Osteoblast (primary cell): ENCODE results near the gene SEZ6L. TPM values are rescaled to one million over a fixed set of nuclear protein-coding genes. Genes with fewer than 3 reads are reported as not detected.

ENCODE experiments used
- DNase-seq: peaks from one replicate; pipeline ENCODE4 v3.0.0; 2011; ENCODE audit warnings: low spot score, mixed read lengths; ENCODE audit not compliant: insufficient read length; ENCODE audit errors: missing footprints
- H2AFZ ChIP-seq: 2 replicates; pipeline ENCODE4 v1.6.0; 2011; ENCODE audit warnings: mild to moderate bottlenecking, low read length
- H3K27ac ChIP-seq: 2 replicates; pipeline ENCODE4 v1.5.1; 2011; ENCODE audit warnings: mild to moderate bottlenecking, low read depth, low read length, moderate library complexity
- H3K27me3 ChIP-seq: 2 replicates; pipeline ENCODE4 v1.6.0; 2012; ENCODE audit warnings: mild to moderate bottlenecking, control low read depth, inconsistent platforms, low read length, moderate library complexity; ENCODE audit not compliant: insufficient read depth
- H3K36me3 ChIP-seq: 2 replicates; pipeline ENCODE4 v1.5.1; 2011; ENCODE audit warnings: mild to moderate bottlenecking, low read length, control low read depth, moderate library complexity; ENCODE audit not compliant: insufficient read depth
- H3K4me1 ChIP-seq: 2 replicates; pipeline ENCODE4 v1.5.1; 2011; ENCODE audit warnings: mild to moderate bottlenecking, low read length, control low read depth, moderate library complexity; ENCODE audit not compliant: insufficient read depth
- H3K4me2 ChIP-seq: 2 replicates; pipeline ENCODE4 v1.6.0; 2011; ENCODE audit warnings: mild to moderate bottlenecking, low read length; ENCODE audit not compliant: insufficient read depth
- H3K4me3 ChIP-seq: fragments of 200-600 bp; sonication (generic); 3 replicates; pipeline ENCODE4 v1.5.1; 2012; ENCODE audit warnings: mild to moderate bottlenecking, low read length, inconsistent platforms; ENCODE audit not compliant: insufficient read depth
- H3K79me2 ChIP-seq: 2 replicates; pipeline ENCODE4 v1.6.0; 2012; ENCODE audit warnings: mild to moderate bottlenecking, low read length, control low read depth, inconsistent platforms; ENCODE audit not compliant: insufficient read depth
- H3K9me3 ChIP-seq: 2 replicates; pipeline ENCODE4 v1.5.1; 2011; ENCODE audit warnings: low read depth, low read length, control low read depth
- H4K20me1 ChIP-seq: 2 replicates; pipeline ENCODE4 v1.6.0; 2012; ENCODE audit warnings: mild to moderate bottlenecking, low read length, control low read depth; ENCODE audit not compliant: insufficient read depth
- CTCF ChIP-seq: IDR thresholded peaks from 2 replicates; pipeline ENCODE4 v1.5.1; 2011; ENCODE audit warnings: mild to moderate bottlenecking, low read depth, low read length, moderate library complexity; ENCODE audit errors: extremely low read depth
- total RNA-seq: library from RNA; depleted of rRNA; stranded (reverse); fragments of >200 nt; gene quantifications from 2 replicates; pipeline ENCODE4 v1.2.3, GENCODE V29; 2012

Gene SEZ6L
- total RNA-seq, 1 donor: not detected

GRCh38 chr22:26199665-26200064 lies 30.4 kb downstream of the SEZ6L start:
- Histone ChIP-seq H3K27ac (no peak overlapping the region), H3K79me2 (no peaks in the 10 kb centered on the region), H3K9me3 (no peaks in the 10 kb centered on the region), H3K4me3 (no peak overlapping the region), H4K20me1 (no peaks in the 10 kb centered on the region), H3K36me3 (no peaks in the 10 kb centered on the region), H3K4me1 (no peaks in the 10 kb centered on the region), H2AFZ (no peak overlapping the region), H3K4me2 (no peak overlapping the region), H3K27me3 (peaks cover 4% of the 10 kb centered on the region)
- no peak for DNase-seq
- no peak for TF ChIP-seq CTCF

GRCh38 chr22:26202280-26202924 lies 33.1 kb downstream of the SEZ6L start:
- Histone ChIP-seq H2AFZ (no peak overlapping the region), H3K4me2 (no peak overlapping the region), H4K20me1 (no peaks in the 10 kb centered on the region), H3K79me2 (no peaks in the 10 kb centered on the region), H3K27ac (no peak overlapping the region), H3K36me3 (no peaks in the 10 kb centered on the region), H3K4me1 (no peaks in the 10 kb centered on the region), H3K4me3 (no peak overlapping the region), H3K27me3 (peaks cover 4% of the 10 kb centered on the region), H3K9me3 (no peaks in the 10 kb centered on the region)
- no peak for TF ChIP-seq CTCF
- no peak for DNase-seq

- no peak overlapping the region for H3K27ac ChIP-seq
- DNase-seq: no peak
- no peaks in the 10 kb centered on the region for H3K27me3 ChIP-seq
- no peak overlapping the region for H2AFZ ChIP-seq
- no peaks in the 10 kb centered on the region for H3K79me2 ChIP-seq
- H3K36me3 ChIP-seq: no peaks in the 10 kb centered on the region
- H3K9me3 ChIP-seq: no peaks in the 10 kb centered on the region
- H3K4me2 ChIP-seq: no peak overlapping the region
- no peaks in the 10 kb centered on the region for H4K20me1 ChIP-seq
- no peaks in the 10 kb centered on the region for H3K4me1 ChIP-seq
- no peak overlapping the region for H3K4me3 ChIP-seq
- TF ChIP-seq CTCF: no peak
These were observed 36.2 kb downstream of the SEZ6L start for GRCh38 chr22:26205494-26205893.

- Histone ChIP-seq H4K20me1 (no peaks in the 10 kb centered on the region), H3K4me1 (no peaks in the 10 kb centered on the region), H3K36me3 (no peaks in the 10 kb centered on the region), H3K79me2 (no peaks in the 10 kb centered on the region), H3K9me3 (no peaks in the 10 kb centered on the region), H3K27ac (no peak overlapping the region), H3K4me2 (no peak overlapping the region), H2AFZ (no peak overlapping the region), H3K27me3 (no peaks in the 10 kb centered on the region), H3K4me3 (no peak overlapping the region)
- no peak for DNase-seq
- no peak for TF ChIP-seq CTCF
These were observed 41.1 kb downstream of the SEZ6L start for GRCh38 chr22:26210334-26210733.
